HG02884 (cell line): ENCODE measurements around the gene PDCD1.

Experiments
- ATAC-seq: cut with Tn5 transposase; IDR thresholded peaks from one replicate; pipeline ENCODE4 v1.9.1; 2021; ENCODE audit warnings: mild to moderate bottlenecking, moderate library complexity; ENCODE audit not compliant: unreplicated experiment

PDCD1 gene

DNA sequence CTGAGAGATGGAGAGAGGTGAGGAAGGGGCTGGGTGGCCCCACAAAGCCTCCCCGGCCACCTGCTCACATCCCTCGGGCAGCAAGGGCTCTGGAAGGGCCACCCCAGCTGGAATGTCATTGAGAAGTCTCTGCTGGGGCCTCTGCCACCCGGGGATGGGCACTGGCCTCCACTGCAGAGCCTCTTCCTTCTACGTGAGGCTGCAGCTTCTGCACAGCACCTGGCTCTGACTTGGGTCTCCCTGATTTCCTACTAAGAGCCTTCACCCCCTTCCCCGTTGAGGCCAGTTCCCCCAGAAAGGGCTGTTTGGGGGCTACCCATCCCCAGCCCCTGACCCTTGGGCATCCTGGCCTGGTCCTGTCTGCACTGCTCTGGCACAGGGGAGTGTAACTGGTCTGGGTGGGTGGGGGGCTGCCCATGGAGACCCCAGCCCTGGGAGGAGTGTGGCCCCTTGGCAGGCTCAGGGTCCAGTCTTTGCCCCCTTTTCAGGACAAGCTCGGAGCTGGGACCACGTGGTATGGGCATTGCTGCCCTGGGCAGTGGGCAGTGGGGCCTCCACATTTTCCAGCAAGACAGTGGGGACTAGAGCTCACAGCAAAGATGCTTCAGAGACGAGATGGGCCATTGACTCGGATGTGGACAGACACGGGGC lies 5.6 kb downstream of the PDCD1 start:
- no peak for ATAC-seq

GRCh38 chr2:241852116-241852980 lies 6.3 kb downstream of the PDCD1 start:
- ATAC-seq, result no peak

DNA sequence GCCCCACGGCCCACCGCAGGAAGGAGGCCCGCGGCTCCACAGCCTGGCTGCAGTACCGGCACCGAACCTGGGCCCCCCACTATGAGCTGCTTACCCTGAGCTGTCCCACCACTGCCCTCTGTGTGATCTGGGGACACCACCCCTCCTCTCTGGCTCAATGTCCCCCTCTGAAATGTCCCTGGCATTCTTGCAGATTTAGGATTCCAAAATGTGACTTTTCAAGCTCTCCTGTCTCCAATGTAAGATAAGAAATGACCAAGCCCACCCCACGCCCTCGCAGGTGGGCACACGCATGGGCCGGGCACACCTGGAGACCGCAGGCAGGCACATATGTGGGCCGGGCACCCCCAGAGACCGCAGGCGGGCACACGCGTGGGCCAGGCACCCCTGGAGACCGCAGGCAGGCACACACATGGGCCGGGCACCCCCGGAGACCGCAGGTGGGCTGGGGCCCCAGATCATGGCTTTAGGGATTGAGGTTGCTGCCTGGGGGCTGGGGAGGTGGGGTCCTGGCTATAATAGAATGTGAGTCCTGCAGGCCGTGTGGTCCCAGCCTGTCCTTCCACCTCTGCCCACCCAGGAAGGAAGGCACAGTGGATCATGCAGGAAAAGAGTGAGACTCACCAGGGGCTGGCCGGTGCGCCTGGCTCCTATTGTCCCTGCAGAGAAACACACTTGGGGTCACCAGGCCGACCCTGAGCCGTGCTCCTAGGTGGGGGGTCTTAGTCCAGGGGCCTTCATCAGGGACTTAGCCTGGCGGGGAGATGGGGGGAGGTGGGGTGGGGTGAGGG lies 7.2 kb downstream of the PDCD1 start:
- no peak for ATAC-seq

- ATAC-seq, result no peak
Observed at GRCh38 chr2:241850544-241851324, 8.0 kb downstream of the PDCD1 start.

DNA sequence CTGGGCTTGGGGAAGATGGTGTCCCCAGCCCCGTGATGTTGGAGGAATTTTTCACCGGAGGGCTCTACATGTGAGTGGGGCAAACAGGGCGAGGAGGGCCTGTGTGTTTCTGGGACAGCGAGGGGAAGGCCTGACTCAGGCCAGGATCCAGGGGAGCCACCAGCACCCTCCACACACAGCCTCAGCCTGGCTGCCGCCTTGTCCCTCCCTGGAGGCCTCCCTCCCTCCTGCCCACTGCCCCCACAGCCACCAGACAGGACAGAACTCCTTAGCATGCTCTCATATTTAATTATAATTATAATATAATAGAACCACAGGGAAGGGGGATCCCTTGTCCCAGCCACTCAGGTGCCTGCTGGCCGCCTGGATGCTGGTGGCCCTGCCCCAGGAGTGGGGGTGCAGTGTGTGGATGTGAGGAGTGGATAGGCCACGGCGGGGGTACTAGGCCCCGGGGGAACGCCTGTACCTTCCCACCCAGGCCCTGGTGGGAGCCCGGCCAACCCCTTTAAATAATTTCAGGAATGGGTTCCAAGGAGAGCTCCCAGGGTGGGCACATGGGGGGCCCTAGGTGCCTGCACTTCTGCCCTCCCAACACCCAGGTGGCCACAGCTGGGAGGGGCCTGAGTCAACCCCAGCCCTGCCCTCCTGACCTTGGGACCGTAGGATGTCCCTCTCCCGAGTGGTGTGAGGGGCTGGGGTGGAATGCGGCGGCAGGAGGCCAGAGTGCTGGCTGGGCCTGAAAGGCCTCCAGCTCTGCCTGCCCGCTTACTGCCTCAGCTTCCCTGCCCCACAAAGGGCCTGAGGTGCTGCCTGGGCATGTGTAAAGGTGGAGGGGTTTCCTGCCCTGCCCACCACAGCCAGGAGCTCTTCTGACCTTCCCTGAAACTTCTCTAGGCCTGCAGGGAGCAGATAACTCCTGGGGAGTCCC lies 8.8 kb downstream of the PDCD1 start:
- ATAC-seq, result no peak

- no peak for ATAC-seq
Observed at GRCh38 chr2:241848761-241849615, 9.7 kb downstream of the PDCD1 start.

DNA sequence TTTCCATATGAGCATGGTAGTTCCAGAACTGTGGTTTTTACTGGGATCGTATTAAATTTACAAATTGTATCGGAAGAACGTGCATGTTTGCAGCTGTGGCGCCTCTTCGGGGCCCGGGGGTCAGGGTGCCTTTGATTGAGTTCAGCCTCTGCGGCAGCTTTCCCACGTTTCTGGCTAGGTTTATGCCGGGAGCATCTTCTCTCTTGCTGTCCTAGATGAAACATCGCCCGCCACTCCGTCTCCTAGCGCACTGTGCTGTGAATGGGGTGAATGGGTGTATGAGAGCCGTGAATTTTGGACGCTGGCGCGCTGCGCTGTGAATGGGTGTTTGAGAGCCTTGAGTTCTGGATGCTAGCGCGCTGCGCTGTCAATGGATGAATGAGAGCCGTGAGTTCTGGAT lies 12.3 kb downstream of the PDCD1 start:
- no peak for ATAC-seq

GRCh38 chr2:241844831-241845578 lies 13.7 kb downstream of the PDCD1 start:
- no peak for ATAC-seq

DNA sequence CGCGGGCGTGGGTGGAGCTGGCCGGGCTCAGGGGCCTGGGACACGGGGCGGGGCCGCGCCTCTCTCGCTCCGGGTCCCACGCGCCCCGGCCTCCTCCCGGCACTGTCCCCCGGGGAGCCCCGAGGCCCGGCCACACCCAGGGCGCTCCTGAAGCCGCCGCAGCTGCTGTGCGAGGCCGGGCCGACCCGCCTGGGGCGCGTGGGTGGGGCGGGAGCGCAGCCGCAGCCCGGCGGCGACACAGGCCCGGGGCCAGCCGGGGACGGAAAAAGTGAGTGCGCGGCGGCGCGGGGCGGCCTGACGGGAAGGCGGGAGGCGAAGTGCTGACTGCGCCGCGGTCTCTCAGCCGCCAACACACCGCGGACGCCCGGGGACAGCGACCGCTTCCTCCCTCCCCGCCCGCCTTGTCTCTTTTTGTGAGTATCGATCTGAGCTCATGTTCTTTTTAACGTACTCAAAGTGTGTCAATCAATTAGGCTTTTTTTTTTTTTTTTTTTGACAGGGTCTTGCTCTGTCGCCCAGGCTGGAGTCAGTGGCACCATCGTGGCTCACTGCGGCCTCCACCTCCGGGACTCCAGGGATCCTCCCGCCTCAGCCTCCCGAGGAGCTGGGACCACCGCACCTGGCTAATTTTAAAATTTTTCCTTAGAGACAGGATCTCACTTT lies 14.5 kb downstream of the PDCD1 start:
- ATAC-seq, result no peak

DNA sequence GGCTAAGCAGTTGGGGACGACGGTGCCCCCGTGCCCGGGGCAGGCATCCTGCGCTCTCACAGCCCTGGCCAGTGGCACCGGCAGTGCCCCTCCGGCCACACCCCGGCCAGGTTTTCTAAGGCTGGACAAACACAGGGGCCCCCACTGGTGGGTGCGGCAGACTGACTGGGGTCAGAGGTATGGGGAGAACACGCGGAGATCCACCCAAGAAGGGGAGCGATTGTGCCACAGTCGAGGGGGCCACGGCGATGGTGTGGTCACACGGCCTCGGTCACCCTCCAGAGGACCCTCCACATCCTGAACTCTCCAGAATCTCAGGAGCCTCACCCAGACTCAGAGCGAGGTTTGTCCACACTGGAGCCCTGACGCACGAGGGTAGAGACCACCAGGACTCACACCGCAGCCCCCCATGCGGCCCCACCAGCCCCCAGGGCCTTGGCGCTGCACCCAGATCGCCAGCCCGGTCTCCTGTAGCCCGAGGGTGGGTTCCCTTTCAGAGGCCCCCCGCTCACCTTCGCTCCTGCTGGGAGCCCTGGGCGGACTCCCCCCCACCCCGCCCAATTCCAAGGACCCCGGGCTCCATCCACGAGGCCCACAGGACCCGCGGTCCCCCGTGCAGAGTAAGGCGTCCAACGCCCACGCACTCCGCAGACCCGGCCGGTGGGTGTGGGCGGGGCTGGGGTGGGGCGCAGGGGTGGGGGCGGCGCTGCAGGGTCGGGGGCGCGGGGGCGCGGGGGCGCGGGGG lies 15.2 kb downstream of the PDCD1 start:
- no peak for ATAC-seq

DNA sequence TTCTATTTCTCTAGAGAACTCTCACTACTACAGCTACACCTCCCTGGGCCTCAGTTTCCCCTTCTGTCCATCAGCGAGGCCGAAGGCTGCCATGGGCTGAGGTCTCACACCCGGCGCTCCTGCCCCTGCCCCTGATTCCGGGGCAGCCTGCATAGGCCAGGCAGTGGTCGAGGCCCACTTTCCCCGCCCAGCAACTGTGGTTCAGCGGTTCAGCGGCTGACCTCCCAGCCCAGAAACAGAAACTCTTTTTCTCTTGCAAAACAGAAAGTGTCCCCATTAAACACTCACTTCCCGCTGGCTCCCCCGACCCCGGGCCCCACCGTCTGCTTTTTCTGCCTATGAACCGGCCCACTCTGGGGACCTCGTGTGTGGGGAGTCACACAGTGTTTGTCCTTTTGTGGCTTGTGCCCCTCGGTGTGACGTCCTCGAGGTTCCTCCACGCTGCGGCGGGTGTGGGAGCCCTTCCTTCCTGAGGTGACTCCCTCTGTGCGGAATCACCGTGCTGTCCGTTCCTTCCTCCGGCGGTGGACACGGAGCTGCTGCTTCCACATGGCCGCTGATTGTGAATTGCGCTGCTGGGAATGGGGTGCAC lies 16.0 kb downstream of the PDCD1 start:
- no peak for ATAC-seq

DNA sequence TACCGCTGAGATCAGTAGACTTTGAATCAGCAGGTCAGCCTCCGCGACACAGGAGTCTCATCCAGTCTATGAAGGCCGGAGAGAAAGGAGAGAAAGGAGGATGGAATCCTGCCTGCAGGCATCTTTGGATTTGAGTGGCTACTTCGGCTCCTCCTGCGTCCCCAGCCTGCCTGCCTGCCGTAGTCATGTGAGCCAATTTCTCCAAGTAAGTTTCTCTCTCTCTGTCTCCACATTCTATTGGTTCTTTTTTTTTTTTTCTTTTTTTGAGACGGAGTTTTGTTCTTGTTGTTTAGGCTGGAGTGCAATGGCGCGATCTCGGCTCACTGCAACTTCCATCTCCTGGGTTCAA lies 16.7 kb downstream of the PDCD1 start:
- no peak for ATAC-seq

- ATAC-seq, result no peak
Observed at GRCh38 chr2:241841181-241842066, 17.3 kb downstream of the PDCD1 start.

GRCh38 chr2:241837197-241837965 lies 21.3 kb downstream of the PDCD1 start:
- no peak for ATAC-seq

- ATAC-seq, result no peak
Observed at GRCh38 chr2:241836292-241836691, 22.4 kb downstream of the PDCD1 start.
